Stimulated activated CD4-positive, alpha-beta T cell treated with anti-CD3 and anti-CD28 coated beads, Interleukin-2, amount 100 ng/mL, for 4 hours (primary cell): ENCODE measurements around the gene CNOT4.
"Not testable (repeated sequence)": the region's sequence is repeated elsewhere in the genome, so short reads cannot be mapped to it uniquely, and the experiment has no call there.

Experiments used
- DNase-seq: peaks from one replicate; pipeline ENCODE4 v3.0.0-alpha.2; 2020; ENCODE audit warnings: low read depth

The CNOT4 gene

DNA sequence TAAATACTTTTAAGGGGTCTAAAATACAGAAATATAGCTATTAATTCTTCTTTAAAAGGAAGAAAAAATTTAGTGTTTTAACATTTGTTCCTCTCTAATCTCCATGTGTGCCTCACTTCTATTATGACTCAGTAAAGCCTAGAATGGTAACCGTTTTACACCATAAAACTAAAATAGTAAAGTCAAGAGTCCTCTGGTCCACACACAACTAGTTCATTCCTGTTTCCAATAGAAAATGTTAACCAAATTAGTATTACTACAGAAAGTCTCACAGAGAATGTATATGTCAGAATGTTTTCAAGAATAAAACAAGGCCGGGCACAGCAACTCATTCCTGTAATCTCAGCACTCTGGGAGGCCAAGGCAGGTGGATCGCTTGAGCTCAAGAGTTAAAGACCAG is 55.8 kb downstream of the CNOT4 start:
- DNase-seq: no peak

DNA sequence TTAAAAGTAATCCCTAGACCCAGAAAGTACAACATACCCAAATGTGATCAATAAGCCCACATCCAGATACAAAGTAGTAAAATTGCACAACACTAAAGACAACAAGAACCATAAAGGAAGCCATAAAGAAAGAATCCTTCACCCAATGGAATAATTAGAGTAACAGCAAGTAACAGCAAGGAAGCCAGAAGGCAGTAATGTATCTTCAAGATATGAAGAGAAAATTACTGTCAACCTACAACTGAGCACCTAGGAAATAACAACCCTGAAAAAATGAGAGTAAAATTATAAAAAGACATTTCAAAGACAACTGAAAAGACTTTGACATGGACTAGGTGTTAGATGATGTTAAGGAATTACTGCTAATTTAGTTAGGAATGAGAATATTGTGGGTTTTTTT is 60.5 kb downstream of the CNOT4 start:
- DNase-seq: no peak

- DNase-seq: no peak
These were observed 61.1 kb downstream of the CNOT4 start for GRCh38 chr7:135448753-135449152.

DNA sequence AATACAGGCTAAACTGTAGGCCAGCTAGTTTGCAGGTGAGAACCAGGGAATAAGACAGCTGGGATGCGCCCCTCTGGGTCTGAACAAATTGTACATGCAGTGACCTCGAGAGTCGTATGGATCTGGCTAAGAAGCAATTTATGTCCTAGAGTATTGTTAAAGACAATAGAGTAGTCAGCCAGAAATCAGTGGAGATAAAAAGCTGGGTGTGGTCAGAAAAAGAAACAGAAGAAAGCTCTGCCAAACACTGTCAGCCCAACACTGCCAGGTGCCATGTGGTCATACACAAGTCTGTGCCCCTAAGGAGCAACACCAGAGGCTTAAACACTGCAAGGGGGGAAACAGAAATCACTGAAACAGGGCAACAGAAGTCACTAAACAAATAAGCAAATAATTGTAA is 62.2 kb downstream of the CNOT4 start:
- no peak for DNase-seq

DNA sequence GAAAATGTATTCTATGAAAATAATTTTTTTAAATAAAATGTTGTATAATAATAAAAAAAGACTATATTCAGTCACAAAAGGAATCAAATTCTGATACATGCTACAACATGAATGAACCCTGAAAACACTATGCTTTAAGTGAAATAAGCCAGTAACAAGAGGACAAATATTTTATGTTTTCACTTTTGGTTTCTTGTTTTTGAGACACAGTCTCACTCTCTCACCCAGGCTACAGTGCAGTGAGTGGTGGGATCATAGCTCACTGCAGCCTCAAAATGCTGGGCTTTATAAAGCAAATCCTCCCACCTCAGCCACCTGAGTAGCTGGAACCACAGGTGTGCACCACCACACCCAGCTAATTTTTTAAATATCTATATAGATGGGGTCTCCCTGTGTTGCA is 64.2 kb downstream of the CNOT4 start:
- DNase-seq: no peak

- not testable (repeated sequence) for DNase-seq
These were observed 64.6 kb downstream of the CNOT4 start for GRCh38 chr7:135445266-135445665.

- no peak for DNase-seq
These were observed 68.1 kb downstream of the CNOT4 start for GRCh38 chr7:135441791-135442190.

DNA sequence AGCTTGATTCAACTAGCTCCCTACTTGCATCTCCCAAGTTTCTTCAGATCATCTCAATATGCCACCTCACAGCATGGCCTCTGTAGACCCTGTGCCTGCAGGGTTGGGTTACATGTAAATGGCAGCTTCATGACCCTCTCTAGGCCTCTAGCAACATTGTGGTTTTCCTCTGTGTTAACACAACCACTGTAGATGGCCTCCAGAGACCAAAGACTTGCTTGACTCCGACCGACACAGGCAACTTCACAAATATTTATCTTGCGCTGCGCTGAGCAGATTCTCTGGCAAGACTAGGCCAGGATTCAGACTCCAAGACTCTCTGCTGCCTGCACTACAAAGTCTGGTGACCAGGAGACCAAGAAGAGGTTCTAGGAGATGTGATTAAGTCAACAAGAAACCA is 75.9 kb downstream of the CNOT4 start:
- DNase-seq: no peak

DNA sequence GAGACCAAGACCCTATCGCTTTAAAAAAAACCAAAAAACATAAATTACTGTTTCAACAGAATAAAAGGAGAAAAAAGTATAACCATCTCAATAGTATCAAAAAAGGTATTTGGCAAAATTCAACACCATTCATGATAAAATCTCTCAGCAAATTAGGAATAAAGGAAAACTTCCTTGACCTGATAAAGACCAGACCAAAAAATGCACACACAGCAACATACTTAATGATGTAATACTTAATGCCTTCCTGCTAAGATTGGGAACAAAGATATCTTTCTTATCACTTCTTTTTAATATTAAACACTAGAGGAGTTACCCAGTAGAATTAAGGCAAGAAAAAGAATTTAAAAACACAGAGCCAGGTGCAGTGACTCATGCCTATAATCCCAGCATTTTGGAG is 79.3 kb downstream of the CNOT4 start:
- no peak for DNase-seq

GRCh38 chr7:135428879-135429278 is 81.0 kb downstream of the CNOT4 start:
- DNase-seq: no peak

DNA sequence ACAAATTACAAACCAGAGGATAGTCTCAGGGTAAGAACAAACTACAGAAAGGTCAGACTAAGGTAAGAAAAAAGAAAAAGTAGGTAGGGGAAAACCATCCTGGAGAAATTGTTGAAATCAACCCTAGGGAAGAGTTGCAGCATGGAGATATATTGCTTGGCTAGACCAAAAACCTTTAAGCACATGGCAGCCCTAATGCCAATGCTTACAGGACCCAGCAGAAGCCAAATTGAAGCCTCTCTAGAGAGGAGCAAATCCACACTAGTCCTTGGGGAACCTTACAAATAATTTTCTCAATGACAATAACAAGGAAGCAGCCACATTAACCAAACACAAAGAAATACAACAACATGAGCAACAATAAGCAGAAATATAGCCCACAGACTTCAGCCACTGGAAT is 81.9 kb downstream of the CNOT4 start:
- no peak for DNase-seq

DNA sequence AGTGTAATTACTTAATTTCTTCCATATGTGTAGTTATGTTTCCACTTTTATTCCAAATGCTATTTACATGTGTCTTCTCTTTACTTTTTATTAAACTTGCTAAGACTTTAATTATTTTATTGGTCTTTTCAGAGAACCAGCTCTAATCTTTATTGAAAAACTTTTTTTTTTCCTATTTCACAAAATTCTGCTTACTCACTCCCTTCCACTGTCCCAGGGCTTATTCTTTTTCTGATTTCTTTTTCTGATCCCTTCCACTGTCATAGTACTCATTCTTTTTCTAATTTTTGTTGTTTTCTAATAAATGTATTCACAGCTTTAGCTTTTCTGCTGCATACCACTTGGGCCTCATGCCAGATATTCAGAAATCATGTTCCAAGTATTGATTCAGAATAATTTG is 82.7 kb downstream of the CNOT4 start:
- DNase-seq: no peak

DNA sequence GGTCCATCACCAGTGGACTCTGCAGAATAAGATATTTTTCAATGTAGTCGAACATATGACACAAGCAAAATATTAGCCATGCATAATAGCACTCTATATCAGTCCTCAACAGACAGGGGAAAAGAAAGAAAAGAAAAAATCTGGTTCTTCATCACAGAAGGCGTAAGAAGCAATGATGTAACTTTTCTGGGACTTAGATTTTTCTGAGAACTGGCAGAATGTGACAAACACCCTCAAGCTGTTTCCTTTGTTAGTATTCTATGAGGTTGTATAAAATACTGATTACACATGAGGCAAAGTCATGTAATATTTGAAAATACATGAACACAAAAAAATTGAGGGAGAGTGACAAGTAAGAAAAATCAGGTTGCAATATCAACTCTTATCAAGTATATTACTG is 84.9 kb downstream of the CNOT4 start:
- DNase-seq: no peak

DNA sequence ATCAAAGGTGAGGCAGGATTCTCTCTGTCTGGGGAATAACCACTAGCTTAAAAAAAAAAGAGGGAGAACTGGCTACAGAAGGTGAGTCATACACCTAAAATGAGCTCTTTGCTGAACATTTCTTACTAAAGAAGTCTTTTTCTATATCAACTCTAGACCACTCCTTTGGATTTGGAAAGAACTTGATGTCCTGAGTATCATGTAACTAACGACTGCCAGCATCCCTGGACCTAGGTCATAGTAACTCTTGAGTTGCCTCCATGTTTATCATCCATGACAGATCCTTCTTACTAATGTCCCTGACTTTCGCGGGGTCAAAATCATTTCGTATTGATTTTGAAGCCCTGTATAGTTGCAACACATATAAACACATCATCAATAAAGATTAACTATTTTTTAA is 89.1 kb downstream of the CNOT4 start:
- no peak for DNase-seq

DNA sequence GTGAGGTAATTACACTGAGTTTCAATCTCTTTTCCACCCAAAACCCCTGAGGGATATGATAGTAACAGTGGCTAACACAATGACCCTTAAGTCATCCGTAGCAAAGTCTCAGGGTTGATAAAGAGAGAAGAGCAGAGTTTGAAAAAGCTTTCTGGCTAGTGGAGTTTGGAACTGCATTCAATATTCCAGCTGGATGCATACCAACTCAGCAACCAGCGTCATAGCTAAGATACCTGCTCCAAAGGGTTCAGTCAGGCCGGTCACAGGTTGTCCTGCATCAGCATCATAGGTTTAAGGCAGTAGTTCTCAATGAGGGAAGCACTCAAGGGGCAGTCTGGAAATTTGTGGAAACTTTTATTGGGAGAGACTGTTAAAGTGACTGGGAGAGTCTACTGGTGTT is 93.5 kb downstream of the CNOT4 start:
- DNase-seq: no peak

GRCh38 chr7:135414850-135415439 is 95.0 kb downstream of the CNOT4 start:
- no peak for DNase-seq

DNA sequence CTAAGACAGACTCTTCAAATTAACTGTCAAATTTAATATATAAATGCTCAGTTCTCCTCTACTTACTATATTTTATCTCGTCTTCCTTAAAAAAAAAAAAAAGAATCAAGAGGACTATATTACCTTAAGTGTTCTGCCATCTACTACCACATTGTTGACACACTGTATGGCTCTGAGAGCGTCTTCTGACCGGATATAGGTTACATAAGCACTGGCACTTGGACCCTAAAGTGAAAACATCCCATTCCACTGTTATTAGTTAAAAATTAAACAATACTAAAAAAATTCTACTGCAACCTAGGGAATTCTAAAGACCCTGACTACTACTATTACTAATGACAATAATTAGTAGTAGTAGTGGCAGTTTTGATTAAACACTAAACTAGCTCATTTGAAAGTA is 95.7 kb downstream of the CNOT4 start:
- DNase-seq: no peak

- no peak for DNase-seq
These were observed 98.8 kb downstream of the CNOT4 start for GRCh38 chr7:135411098-135411497.

DNA sequence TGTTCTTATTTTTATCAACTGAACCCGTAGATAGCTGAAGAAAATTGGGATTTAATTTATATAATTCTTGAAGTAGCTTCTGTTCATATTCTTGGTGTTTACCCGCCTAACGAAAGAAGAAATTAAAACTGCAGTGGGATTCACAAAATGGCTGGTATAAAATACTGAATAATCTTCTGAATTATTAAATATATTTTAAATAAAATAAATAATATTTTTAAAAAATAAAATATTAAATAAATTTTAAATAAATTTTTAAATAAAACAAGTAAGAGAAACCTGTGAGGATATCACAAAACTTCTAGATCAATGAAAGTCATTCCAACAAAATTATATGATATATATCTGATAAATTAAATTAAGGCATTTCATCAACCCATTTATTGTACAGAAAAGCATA is 99.4 kb downstream of the CNOT4 start:
- DNase-seq: no peak

DNA sequence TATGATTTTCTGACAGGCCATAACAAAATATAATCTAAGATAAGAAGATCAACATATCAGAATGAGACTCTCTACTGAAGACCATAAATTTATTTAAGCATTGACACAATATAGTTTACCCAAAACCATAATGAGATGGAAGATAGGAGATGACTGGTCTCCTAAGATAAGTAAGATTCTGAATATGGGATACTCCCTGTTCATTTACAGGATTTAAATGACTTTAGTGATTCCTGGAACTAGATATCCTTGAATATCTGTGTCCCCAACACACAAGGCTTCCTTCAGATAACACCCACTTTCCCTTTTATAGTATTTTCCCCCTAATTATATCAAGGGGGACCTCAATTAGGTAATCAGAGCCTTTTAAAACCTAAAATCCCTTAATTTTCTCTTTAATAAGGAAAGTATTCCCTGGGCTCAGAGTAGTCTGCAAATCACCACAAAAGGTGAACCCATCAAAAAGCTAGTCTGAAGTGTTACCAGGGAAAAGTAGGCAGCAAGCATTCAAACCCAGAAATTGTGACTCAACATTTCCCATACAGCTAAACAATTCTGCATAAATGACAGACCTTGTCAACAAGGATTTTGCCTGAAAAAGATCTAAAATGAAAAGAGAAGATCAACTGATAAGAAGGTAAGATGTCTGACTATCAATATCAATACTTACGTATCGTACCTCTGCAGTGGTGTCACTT is 99.9 kb downstream of the CNOT4 start:
- DNase-seq: no peak

GRCh38 chr7:135407884-135408283 is 102.0 kb downstream of the CNOT4 start:
- DNase-seq: no peak

DNA sequence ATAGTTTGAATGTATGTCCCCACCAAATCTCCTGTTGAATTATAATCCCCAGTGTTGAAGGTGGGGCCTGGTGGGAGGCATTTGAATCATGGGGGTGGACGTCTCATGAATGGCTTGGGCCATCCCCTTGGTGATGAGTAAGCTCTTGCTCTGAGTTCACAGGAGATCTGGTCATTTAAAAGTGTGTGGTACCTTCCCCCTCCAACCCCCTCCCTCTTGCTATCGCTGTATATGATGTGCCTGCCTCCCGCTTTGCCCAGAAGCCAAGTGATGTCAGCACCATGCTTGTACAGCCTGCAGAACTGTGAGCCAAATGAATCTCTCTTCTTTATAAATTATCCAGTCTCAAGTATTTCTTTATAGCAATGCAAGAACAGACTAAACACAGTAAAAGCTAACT is 103.0 kb downstream of the CNOT4 start:
- DNase-seq: no peak

DNA sequence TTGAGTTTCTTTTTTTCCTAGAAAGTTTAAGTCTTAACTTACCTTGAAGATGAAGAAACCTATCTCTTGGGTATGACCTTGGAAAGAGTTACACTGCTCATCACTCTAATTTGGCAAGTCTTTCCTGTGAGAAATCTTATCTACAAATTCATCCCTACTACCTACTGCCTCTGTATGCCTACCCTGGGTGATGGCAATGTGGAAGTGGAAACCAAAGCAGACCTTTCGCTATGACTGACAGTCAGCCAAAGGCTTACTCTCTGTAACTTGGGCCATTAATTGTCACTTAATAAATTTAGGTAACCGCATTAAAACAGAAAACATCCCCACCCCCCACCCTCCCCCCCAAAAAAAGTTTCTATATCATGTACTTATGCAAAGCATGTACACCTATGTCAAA is 103.9 kb downstream of the CNOT4 start:
- no peak for DNase-seq

GRCh38 chr7:135403302-135403701 is 106.6 kb downstream of the CNOT4 start:
- no peak for DNase-seq
